HG03108 (cell line): ENCODE results near the gene DYTN.

Source experiments
- ATAC-seq: cut with Tn5 transposase; IDR thresholded peaks from one replicate; pipeline ENCODE4 v1.9.1; 2021; ENCODE audit warnings: moderate library complexity; ENCODE audit not compliant: unreplicated experiment

Gene DYTN

DNA sequence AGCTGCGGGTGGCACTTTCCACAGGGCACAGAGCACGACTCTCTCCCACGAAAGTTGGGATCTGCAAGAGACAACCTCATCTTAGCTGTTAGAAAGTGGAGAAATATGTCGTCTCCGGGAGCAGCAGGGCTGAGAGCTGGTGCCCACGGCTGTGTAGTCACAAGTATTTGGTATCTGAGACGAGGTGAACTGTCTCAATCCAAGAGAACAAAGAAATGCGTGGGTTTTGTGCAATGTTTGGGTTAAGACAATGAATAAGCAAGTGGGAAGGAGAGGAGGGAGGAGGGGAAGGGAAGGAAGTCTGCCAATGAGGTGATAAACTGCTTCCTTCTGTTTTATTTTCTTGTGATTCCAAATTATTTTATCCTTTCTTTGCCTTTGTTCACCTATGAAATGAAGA is 18.0 kb downstream of the DYTN start:
- no peak for ATAC-seq

DNA sequence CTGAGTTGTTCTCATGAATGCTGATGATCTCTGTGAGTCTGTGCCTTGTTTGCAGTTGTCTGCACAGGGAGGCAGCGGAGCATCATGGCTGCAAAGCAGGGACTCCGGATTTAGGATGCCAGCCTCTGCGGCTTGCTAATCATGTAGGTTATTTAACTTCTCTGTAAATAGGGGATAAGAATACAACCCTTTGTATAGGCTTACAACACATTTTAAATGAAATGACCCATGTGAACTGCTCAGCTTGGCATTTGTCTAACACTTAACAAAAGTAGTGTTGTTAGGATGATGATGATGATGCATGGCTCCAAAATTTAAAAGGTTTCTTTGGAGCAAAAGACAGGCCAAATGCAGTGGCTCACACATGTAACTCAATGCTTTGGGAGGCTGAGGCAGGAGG is 19.4 kb downstream of the DYTN start:
- ATAC-seq = no peak

DNA sequence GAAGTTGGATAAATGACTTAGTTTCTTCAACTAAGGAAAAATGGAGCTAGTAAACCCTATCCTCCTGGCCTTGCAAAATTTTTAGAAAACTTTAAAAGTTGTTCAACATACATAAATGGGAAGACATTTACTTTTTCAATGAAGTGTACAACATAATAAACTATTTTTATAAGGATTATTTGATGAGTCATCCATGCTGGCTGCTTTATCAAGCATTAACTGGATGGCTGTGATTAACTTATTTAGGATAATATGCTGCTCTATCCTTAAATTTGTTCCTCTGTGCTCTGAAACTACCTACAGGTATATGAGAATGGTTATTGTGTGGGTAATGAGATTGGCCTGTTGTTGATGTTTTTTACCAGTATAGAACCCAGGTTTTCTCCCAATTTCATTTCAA is 21.3 kb downstream of the DYTN start:
- no peak for ATAC-seq

DNA sequence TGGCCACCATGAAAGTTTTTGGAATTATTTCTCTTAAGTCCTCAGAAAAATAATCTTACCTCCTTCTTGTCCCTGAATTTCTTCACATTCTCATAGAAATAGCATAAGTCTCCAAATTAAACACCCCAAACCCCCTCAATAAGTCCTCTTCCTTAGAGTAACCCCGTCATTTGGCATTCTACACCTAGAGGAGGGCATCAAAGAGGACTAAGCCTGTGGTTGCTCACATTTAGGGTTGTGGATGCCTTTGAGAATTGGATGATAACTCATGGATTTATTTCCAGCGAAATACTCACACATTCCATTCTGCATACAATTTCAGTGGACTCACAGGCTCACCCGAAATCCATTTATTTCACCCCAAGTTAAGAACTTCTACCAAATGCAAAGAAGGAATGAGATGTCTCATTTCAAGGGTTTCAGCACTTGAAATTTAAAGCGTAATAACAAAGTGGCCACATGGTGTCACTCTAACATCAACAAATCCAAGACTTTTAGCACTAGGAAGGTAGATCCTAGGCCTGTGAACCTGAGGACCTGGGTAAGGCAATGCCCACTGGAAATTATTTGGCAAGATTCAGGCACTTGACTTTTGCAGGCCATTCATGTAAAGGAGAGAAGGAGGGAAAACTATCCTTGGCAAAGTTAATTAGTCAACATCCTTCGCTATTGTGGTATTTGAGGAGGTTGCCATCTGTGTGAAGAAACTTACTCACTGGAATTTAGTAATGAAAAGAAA is 24.6 kb downstream of the DYTN start:
- ATAC-seq = no peak

DNA sequence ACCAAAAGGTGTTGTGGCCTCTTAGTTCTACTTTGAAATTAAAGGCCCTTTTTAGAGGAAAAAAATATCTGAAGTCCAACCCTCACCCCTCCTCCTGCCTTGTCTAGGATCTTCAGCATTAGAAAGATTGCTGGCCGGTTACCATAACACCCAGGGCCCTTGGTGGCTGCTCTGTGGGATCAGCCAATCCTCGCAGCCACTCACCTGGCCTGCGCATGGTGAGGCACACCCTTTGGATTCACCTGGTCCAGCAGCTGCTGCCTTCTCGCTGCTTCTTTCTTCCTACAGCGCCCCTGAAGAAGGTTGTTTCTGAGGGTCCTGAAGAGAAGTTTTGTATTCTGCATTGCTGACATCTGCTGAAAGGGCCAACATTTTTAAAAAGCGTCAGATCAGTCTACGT is 25.2 kb downstream of the DYTN start:
- ATAC-seq = no peak

DNA sequence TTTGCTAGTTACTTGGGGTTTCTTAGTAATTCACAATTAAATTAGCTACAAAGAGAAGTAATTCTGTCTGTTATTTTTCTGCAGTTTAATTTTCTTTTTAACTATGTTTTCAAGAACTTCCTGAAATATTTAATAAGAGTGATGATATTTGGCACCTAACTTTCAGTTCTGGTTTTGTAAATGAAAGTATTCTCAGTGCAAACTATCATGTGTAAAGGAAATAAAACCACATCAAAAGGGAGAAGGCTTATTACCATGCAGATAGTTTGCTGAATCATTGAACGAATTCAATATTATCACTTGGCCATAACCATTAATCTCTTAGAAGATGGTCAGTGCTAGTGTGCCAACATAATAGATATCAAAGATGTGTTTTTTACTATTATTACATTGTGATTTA is 29.2 kb downstream of the DYTN start:
- no peak for ATAC-seq

DNA sequence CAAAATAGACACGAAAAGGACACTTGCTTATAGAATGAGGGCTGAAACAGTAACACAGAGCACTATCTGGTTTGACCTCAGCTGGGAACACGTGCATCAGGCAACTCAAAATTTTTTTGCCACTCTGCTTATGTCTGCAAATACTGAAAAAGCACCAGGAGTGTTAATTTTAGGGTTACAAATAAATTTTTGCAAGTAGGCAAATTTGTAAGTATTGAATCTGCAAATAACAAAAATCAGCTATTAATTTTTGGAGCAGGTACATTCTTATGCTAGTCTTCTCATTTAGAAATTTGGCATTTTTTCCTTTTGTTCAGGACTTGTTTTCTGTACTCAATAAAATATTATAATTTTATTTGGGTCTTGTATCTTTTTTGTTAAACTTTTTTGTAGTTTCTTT is 29.7 kb downstream of the DYTN start:
- no peak for ATAC-seq

DNA sequence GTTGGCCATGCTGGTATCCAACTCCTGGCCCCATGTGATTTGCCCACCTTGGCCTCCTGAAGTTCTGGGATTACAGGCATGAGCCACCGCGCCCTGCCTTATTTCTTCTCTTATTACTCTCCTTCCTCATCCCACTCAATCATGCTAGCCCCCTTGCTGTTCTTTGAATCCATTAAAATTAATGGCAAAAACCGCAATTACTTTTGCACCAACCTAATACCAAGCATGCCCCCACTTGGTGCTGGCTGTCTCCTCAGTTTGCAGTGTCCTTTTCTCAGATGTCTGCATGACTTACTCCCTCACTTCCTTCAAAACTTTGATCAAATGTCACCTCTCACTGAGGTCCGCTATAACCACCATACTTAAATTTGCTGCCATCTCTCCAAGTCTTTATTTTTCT is 34.6 kb downstream of the DYTN start:
- ATAC-seq = no peak

DNA sequence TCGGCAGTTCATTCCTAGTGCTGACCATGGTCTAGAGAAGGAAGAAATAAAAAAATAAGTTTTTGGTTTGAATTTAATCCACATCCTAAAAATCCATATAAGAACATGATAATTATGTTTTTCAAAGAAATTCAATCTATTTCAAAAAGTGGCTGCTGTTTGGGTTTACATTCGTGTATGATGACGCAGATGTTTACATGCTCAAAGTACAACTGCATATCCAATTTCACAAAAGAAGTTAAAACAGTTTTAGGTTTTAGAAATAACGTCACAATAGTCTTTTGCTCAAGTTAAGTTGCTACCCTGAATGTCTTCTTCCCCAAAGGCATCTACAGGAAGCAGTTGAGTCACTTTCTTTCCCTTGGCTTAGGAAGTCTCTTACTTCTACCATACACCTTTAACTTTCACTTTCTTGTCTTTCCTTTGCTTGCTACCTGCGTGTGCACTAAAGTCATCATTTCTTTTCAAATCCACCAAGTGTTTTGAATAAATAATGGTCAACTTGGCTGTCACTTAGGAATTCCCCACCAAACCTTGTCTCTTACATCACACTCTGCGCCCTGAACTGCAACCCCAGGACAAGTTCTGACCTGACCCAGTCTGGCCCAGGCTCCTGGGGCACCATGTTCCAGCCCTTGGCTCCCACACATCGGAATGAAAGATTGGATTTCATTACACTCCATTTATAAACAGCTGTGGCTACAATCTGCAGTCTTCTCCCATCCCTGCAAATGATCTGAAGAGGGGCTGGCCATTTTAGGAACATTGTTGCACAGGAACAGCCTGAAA is 47.5 kb downstream of the DYTN start:
- no peak for ATAC-seq

DNA sequence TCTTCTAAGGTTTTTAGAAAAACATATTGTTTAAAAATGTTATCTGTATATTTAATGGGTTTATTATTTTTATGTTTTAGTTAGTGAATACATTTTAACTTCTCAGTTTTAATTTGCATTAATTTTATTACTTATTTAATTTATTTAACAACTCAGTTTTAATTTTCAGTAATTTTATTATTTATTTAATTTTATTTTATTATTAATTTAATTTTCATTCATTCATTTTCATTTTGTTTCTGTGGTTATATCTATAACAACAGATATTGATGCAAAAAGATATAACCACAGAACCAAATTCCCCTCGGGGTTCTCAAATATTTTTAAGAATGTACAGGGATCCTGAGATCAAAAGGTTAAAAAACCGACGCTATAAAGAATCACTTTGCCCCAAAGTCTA is 52.9 kb downstream of the DYTN start:
- ATAC-seq = no peak

DNA sequence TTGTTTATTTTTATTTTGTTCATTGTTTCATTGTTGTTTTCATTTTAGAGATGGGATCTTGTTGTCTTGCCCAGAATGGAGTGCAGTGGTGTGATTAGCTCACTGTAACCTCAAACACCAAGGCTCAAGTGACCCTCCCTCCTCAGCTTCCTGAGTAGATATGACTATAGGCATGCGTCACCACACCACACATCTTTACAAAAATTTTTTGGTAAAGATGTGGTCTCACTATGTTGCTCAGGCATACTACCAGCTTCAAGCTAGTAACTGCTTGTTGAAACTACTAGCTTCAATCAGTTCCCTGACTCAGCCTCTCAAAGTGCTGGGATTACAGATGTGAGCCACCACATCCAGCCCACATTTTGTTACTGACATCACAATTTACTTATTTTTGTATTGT is 61.1 kb downstream of the DYTN start:
- ATAC-seq = no peak

DNA sequence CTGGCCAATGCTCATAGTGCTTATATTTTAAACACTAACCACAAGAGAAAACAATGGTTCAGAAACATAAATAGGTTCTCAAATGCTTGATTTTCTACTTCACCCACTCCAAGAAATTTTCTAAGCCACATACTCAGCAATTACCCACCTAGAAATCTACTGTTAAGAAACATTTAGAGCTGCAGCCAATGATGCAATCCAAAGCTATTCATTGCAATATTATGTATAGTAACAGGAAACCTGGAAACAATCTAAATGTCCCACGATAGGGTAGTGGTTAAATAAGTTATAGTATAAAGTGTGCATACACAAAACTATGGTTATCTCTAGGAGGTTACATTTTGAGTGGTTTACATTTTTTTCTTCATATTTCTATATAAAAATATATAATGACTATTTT is 70.2 kb downstream of the DYTN start:
- ATAC-seq = no peak

DNA sequence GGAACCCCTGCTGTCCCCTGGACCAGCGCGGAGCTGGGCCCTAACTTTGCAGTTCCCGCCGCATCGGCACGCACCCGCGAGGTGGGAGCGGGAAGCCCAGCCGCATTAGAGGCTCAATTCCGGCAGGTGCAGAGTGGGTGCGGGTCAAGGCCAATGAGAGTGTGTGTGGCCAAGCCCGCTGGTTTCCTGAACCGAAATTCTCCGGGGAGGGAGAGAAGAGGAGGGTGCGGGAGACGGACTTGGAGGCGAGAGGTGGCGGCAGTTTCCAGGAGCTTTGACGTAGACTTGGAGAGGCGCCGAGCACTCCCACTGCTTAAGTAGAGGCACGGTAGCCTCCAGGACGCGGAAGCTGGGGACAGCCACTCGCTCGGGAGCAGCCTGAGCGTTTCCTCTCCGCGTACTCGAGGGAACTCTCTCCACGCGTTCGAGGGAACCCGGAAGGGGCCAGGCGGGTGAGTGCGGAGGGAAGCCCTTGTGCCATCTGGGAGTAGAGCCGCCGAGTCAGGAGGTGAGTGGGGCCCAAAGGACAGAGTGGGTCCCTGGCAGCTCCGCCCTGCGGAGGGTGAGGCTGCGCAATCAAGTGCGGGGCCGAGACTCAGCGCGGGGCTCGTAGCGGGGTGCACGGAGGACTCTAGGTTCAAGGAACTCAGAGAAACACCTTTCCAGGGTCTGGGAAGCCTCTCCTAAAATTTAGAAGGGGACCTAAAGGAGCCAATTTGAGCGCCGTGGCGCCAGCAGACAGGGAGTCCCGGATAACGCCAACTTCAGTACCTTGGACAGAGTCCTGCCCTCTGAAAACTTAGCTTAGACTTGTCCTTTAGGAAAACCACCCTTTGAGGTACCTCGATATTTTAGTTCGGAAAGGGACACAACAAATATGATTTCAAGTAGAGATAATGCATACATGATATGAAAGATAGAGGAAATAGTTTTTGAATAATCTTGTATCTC is 75.8 kb downstream of the DYTN start, which contains the start of gene FAM237A:
Gene FAM237A (plus strand): TSS at position 413 of the 951 bp plus-strand sequence. CDS start 1,750 bp downstream, outside the sequence.
- no peak for ATAC-seq

DNA sequence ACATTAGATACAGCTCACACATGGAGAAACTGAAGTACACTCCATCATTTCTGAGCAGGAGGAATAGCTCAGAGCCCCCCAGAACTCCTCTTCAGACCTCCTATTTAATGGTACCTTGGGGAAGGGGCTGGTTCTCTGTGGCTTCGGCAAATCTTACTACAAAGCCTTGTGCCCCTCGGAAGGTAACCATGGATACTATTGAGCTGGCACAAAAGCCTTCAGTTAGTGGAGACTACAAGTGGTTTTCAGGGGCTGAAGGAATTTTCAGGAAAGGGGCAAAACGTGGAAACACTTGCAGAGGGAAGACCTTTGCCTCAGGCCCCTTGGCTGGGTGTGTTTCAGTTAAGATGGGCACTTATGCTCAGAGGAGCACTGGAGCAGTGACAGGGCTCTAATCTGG is 77.0 kb downstream of the DYTN start:
- no peak for ATAC-seq

DNA sequence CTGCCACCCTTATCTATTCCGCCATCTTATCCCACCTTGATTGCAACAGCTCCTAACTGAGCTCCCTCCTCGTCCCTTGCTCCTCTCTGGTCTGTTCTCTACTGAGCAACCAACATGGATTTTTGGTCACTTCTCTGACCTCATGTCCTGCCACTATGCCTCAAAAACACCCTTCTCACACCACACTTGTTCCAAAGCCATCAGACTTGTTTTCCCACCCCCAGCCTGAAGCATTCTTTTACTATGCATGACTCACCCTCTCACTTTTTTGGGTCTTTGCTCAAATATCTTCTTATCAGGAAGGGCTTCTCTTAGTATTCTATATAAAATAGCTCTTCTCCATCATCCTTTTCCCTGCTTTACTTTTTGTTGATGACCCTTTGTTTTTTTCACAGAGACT is 78.6 kb downstream of the DYTN start:
- no peak for ATAC-seq

DNA sequence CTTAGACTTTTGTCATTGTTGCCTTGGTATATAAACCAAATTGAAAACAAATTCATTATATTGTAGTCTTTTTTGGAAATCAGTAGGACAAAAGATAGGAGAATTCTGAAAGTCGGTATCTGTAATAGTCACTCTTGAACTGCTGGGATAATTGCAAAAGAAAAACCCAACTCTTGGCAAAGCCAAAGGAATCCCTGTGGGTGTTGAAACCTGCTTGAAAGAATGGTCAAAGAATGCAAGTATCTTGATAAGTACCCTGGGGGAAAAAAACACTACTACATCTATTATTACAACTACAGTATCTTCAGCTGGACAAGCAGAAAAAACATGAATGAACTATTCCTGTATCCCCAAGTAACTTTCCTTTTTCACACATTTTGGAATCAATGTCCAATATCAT is 83.2 kb downstream of the DYTN start:
- no peak for ATAC-seq

DNA sequence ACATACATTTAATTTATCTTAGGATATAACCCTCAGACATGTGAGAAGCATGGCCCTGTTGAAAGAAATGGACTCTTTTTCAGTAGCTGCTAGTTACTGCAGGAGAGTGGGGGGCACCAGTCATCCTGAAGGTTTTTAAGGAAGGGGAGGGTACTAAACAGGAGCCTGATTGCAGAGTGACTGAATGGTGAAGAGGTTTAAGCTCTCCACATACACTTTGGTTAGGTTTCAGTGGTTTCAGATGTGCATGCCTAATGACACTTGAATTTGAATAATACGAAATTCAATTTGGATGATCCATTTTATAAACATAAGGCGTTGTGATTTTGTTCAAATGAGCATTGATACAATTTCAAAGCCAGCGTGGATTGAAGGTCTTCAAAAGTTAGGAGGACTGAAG is 86.9 kb downstream of the DYTN start:
- ATAC-seq = no peak

DNA sequence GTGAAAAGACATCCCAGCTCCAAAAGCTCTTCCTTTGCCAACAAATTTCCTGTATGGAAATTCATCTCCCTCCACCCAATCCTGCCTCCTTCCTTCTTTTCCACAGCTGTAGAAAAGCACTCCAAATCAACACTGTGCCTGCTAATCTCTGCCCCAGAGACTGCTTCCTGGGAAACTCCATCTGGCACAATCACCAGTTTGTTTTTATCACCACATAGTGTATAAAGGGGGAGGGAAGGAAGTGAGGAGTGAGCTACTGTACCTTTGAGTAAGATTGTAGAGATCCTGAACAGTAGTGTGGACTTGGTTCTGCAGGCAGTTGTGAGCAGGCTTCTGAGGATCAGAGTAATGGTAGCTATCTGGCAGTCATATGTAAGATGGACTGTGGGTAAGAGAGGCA is 90.6 kb downstream of the DYTN start:
- no peak for ATAC-seq

DNA sequence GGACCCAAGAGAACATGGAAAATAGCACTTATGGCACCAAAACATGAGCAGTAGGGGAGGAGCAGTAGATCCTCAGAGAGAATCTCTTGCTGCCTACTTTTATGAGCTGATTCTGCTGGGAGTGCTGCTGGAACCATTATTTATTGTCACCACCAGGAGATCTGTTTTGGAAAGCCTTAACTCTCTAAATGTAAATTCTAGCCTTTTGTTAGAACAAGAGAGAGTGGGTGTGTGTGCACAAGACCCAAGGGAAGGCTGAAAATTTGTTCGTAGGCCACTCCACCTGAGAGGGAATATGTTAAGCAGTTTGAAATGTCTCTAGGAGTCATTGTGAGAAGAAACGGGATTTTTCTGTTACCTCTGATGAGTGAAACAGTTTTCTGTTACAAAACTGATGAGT is 92.1 kb downstream of the DYTN start:
- ATAC-seq = no peak

DNA sequence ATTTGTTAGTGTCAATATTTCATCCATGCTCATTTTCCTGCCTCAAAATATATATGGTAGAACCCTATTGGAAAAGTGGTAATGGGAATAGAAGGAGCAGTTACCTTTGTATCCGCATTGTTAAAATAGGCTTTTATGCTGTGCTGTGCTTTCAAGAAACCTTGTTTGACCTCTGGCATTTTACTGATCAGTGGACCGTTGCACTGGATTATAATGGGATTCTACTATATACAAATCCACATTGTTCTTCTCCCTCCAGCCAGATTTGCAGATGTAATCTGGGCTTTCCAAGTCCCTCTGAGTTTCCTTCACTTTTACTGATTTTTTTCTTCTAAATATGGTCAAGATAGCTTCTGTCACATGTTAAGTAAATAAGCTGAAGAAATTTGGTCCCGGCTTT is 99.2 kb downstream of the DYTN start:
- ATAC-seq = no peak

DNA sequence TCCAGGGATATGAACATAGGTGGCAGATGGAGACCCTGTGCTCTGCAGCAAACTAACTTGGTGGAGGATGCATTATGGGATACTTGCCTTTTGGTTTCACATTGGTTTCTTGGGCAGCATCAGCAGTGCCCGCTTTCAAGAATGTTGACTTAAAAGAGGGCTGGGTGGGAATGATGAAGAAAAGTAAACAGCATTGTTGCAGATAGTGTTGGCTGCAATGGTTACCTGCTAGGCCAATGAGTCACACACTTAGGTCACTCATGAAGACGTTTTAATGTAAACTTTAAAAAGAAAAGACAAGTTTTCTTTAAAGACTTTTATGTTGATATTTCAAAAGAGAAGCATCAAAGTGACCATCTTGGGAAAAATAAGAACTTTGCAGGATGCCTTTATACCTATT is 102.0 kb downstream of the DYTN start:
- no peak for ATAC-seq
